ENCODE measurements around the gene CELSR1. TPM values are rescaled to one million over a fixed set of nuclear protein-coding genes. Genes with fewer than 3 reads are reported as not detected.

Gene CELSR1
- total RNA-seq, 1 donor from 2014 or later, result 32.9 TPM

DNA sequence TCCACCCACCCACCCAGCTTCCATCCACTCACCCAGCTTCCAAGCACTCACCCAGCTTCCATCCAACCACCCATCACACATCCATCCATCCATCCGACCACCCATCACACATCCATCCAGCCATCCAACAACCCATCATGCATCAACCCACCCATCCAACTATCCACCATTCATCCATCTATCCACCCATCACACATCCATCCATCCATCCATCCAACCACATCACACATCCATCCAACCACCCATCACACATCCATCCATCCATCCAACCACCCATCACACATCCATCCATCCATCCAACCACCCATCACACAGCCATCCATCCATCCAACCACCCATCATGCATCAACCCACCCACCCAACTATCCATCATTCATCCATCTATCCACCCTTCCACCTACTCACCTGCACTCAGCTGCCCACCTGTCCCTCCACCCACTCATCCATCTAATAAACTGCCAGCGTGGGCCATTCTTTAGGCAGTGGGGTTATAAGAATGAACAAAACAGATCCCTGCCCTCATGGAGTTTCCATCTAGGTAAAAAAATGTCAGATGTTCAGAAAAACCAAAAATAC lies 88.2 kb downstream of the CELSR1 start:
- H3K4me1 ChIP-seq, result peaks cover 16% of the 10 kb centered on the region
- TF ChIP-seq POLR2AphosphoS5 (IDR thresholded peaks at IDR 0.05; ENCODE audit: insufficient read depth in 1 of 2, low read depth in 1 of 2) (no peak), POLR2A (IDR thresholded peaks at IDR 0.05) (no peak)
- TF ChIP-seq, protein P1, sequence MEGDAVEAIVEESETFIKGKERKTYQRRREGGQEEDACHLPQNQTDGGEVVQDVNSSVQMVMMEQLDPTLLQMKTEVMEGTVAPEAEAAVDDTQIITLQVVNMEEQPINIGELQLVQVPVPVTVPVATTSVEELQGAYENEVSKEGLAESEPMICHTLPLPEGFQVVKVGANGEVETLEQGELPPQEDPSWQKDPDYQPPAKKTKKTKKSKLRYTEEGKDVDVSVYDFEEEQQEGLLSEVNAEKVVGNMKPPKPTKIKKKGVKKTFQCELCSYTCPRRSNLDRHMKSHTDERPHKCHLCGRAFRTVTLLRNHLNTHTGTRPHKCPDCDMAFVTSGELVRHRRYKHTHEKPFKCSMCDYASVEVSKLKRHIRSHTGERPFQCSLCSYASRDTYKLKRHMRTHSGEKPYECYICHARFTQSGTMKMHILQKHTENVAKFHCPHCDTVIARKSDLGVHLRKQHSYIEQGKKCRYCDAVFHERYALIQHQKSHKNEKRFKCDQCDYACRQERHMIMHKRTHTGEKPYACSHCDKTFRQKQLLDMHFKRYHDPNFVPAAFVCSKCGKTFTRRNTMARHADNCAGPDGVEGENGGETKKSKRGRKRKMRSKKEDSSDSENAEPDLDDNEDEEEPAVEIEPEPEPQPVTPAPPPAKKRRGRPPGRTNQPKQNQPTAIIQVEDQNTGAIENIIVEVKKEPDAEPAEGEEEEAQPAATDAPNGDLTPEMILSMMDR (IDR thresholded peaks at IDR 0.05), result no peak

DNA sequence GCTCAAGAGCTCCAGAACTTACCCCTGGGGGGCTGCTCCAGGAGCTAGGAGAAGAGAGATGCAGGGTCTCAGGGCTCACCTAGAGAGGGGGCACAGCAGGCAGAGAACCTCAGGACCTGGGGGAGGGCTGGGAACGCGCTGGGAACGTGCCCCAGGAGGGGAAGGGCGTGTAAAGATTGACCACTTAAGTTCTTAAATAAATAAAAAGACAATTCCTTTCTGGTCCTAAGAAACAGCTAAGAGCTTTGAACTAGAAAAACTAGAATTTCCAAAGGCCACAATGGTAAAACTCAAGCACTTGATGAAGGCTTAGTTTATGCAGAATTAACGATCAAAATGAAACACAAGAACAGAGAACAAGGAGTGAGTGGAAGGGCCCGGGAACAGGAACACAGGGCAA lies 89.1 kb downstream of the CELSR1 start:
- Histone ChIP-seq H3K27ac (no peak overlapping the region), H3K9me3 (no peaks in the 10 kb centered on the region), H3K27me3 (no peaks in the 10 kb centered on the region), H3K36me3 (no peaks in the 10 kb centered on the region), H3K4me1 (peaks cover 16% of the 10 kb centered on the region), H3K4me3 (no peak overlapping the region)
- intact Hi-C loops (cut with DNase I), result no loop called here
- TF ChIP-seq POLR2A (IDR thresholded peaks at IDR 0.05), result no peak
- TF ChIP-seq POLR2AphosphoS5 (IDR thresholded peaks at IDR 0.05; ENCODE audit: insufficient read depth in 1 of 2, low read depth in 1 of 2), result no peak
- TF ChIP-seq, protein P1 (IDR thresholded peaks at IDR 0.05), result no peak
- DNase-seq (ENCODE audit: extremely low spot score in 2 of 2), result no peak

More for the DNA sequence above, 88.2 kb downstream of the CELSR1 start:
- Histone ChIP-seq H3K4me3 (no peak overlapping the region), H3K27ac (no peak overlapping the region), H3K36me3 (no peaks in the 10 kb centered on the region), H3K9me3 (no peaks in the 10 kb centered on the region), H3K27me3 (no peaks in the 10 kb centered on the region)
- intact Hi-C loops (cut with DNase I), result no loop called here
- no peak for DNase-seq (ENCODE audit: extremely low spot score in 2 of 2)

DNA sequence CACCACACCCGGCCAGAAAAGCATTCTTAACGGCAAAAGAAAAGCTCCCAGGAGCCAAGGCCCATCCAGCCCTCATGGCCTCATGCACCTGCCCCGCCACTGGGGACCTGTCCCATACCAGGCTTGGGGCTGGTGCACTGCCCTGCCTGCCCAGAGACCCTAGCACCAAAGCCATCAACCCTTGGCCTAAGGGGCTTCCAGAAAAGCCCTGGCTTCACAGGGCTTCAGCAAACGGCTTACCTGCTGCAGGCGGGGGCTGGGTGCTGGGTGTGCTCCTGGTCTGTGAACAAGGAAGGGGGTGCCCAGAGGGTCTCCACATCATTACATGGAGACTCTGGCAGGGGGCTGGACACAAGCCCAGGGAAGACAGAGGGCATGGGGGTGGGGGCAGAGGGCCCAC lies 89.5 kb downstream of the CELSR1 start:
- no peaks in the 10 kb centered on the region for H3K36me3 ChIP-seq
- H3K4me1 ChIP-seq, result peaks cover 13% of the 10 kb centered on the region
- no peaks in the 10 kb centered on the region for H3K27me3 ChIP-seq
- no peak for TF ChIP-seq POLR2AphosphoS5 (IDR thresholded peaks at IDR 0.05; ENCODE audit: insufficient read depth in 1 of 2, low read depth in 1 of 2)
- TF ChIP-seq, protein P1 (IDR thresholded peaks at IDR 0.05), result no peak
- TF ChIP-seq POLR2A (IDR thresholded peaks at IDR 0.05), result no peak
- no peaks in the 10 kb centered on the region for H3K9me3 ChIP-seq
- no peak overlapping the region for H3K27ac ChIP-seq
- no peak overlapping the region for H3K4me3 ChIP-seq
- no peak for DNase-seq (ENCODE audit: extremely low spot score in 2 of 2)
- intact Hi-C loops (cut with DNase I), result no loop called here

DNA sequence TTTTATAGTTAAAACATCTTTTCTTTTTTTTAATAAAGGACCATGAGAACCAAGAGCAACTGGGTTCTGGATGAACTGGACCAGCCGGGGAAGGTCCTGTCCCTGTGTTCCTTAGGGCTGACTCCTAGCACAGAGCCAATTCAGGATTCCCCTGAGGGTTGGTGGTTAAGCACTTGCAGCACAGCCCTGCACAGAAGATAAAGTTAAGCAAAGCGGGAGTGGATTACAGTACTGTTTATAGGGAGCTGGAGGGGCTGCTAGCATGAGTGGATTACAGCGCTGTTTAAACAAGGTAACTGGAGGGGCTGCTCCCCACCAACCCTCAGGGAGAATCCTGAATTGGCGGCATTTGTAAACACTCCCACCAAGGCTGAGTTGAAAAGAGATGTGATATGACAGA lies 90.6 kb downstream of the CELSR1 start:
- DNase-seq (ENCODE audit: extremely low spot score in 2 of 2), result no peak
- TF ChIP-seq POLR2A (IDR thresholded peaks at IDR 0.05), result no peak
- TF ChIP-seq, protein P1 (IDR thresholded peaks at IDR 0.05), result no peak
- no peak for TF ChIP-seq POLR2AphosphoS5 (IDR thresholded peaks at IDR 0.05; ENCODE audit: insufficient read depth in 1 of 2, low read depth in 1 of 2)
- Histone ChIP-seq H3K4me3 (no peak overlapping the region), H3K9me3 (no peaks in the 10 kb centered on the region), H3K27me3 (no peaks in the 10 kb centered on the region), H3K27ac (no peak overlapping the region), H3K4me1 (peaks cover 2% of the 10 kb centered on the region), H3K36me3 (no peaks in the 10 kb centered on the region)
- intact Hi-C loops (cut with DNase I), result no loop called here

DNA sequence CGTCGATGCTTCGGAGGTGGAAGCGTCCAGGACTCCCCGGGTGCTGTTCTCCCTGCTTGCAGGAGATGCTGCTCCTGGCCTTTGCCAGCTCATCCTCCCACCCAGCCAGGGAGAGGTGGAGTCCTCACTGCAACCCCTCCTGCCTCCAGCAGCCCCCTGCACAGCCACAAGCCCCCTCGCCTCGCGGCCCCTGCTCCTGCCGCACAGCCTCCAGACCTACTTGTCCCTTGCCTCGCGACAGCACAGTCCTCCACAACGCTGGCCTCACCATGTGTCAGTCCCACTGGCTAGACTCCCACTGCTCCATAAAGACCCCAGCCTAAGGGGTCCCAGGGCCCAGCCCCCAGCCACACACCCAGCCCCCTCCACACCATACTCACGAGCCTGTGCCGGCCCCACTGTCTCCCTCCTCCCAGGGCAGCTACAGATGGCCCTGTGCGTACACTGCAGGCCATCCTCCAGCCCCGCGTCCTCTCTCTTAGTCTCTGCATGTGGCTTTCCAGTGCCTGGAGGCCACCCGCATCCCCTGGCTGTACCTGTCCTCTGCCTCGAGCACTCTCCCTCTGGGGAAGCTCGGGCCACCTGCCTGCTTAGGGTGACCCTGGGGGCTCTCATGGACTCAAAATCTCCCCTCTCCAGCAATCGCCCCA lies 91.5 kb downstream of the CELSR1 start:
- intact Hi-C loops (cut with DNase I), result no loop called here
- Histone ChIP-seq H3K27ac (no peak overlapping the region), H3K4me3 (no peak overlapping the region), H3K9me3 (no peaks in the 10 kb centered on the region), H3K36me3 (no peaks in the 10 kb centered on the region), H3K4me1 (no peaks in the 10 kb centered on the region), H3K27me3 (no peaks in the 10 kb centered on the region)
- DNase-seq (ENCODE audit: extremely low spot score in 2 of 2), result no peak
- TF ChIP-seq, protein P1 (IDR thresholded peaks at IDR 0.05), result no peak
- TF ChIP-seq POLR2A (IDR thresholded peaks at IDR 0.05) (no peak), POLR2AphosphoS5 (IDR thresholded peaks at IDR 0.05; ENCODE audit: insufficient read depth in 1 of 2, low read depth in 1 of 2) (no peak)

Data from vagina (tissue), 2 donors.